ENCODE measurements around the gene EPHA5. TPM values are rescaled to one million over a fixed set of nuclear protein-coding genes. Genes with fewer than 3 reads are reported as not detected.

Gene EPHA5
- total RNA-seq, 1 donor from 2014 or later, result not detected

GRCh38 chr4:65623506-65623905 is 46.8 kb downstream of the EPHA5 start:
- no peak for DNase-seq

GRCh38 chr4:65617416-65617815 is 52.9 kb downstream of the EPHA5 start:
- no peak for DNase-seq

GRCh38 chr4:65604515-65604914 is 65.8 kb downstream of the EPHA5 start:
- DNase-seq, result no peak

GRCh38 chr4:65600656-65601055 is 69.6 kb downstream of the EPHA5 start:
- no peak for DNase-seq

GRCh38 chr4:65599340-65599739 is 70.9 kb downstream of the EPHA5 start:
- no peak for DNase-seq

- no peak for DNase-seq
These were observed 72.6 kb downstream of the EPHA5 start for GRCh38 chr4:65597697-65598096.

- DNase-seq, result no peak
These were observed 78.2 kb downstream of the EPHA5 start for GRCh38 chr4:65592089-65592488.

- no peak for DNase-seq
These were observed 80.4 kb downstream of the EPHA5 start for GRCh38 chr4:65589921-65590320.

- no peak for DNase-seq
These were observed 81.0 kb downstream of the EPHA5 start for GRCh38 chr4:65589331-65589730.

- no peak for DNase-seq
These were observed 89.7 kb downstream of the EPHA5 start for GRCh38 chr4:65580551-65580950.

- DNase-seq, result no peak
These were observed 103.8 kb downstream of the EPHA5 start for GRCh38 chr4:65566473-65566872.

GRCh38 chr4:65561164-65561563 is 109.1 kb downstream of the EPHA5 start:
- no peak for DNase-seq

- DNase-seq, result no peak
These were observed 111.0 kb downstream of the EPHA5 start for GRCh38 chr4:65559270-65559669.

- no peak for DNase-seq
These were observed 118.2 kb downstream of the EPHA5 start for GRCh38 chr4:65552057-65552456.

- no peak for DNase-seq
These were observed 119.8 kb downstream of the EPHA5 start for GRCh38 chr4:65550500-65550899.

- no peak for DNase-seq
These were observed 123.3 kb downstream of the EPHA5 start for GRCh38 chr4:65546882-65547416.

- DNase-seq, result peak; percentile 0
These were observed 131.7 kb downstream of the EPHA5 start for GRCh38 chr4:65538571-65538970.

- no peak for DNase-seq
These were observed 135.2 kb downstream of the EPHA5 start for GRCh38 chr4:65535113-65535512.

GRCh38 chr4:65521666-65522065 is 148.6 kb downstream of the EPHA5 start:
- no peak for DNase-seq

GRCh38 chr4:65515646-65516045 is 154.6 kb downstream of the EPHA5 start:
- no peak for DNase-seq

- DNase-seq, result no peak
These were observed 159.3 kb downstream of the EPHA5 start for GRCh38 chr4:65510976-65511375.

- peak; percentile 10 for DNase-seq
These were observed 162.1 kb downstream of the EPHA5 start for GRCh38 chr4:65508168-65508567.

GRCh38 chr4:65502131-65502701 is 168.1 kb downstream of the EPHA5 start:
- no peak for DNase-seq

- DNase-seq, result no peak
These were observed 171.7 kb downstream of the EPHA5 start for GRCh38 chr4:65498606-65499005.

- DNase-seq, result no peak
These were observed 174.8 kb downstream of the EPHA5 start for GRCh38 chr4:65495439-65495838.

Data from dermis blood vessel endothelial cell (primary cell).